Hematopoietic multipotent progenitor cell treated with erythropoietin and hydrocortisone succinate and interleukin-3 and kit ligand, for 8 days (in vitro differentiated cells): ENCODE measurements around the gene DHODH.
"Not testable (repeated sequence)": the region's sequence is repeated elsewhere in the genome, so short reads cannot be mapped to it uniquely, and the experiment has no call there.

Experiments used
- DNase-seq: peaks from one replicate; pipeline ENCODE4 v3.0.0-alpha.2; 2015

The DHODH gene

GRCh38 chr16:72057313-72057712 lies 48.8 kb downstream of the DHODH start:
- DNase-seq, result not testable (repeated sequence)

GRCh38 chr16:72059060-72059459 lies 50.5 kb downstream of the DHODH start:
- not testable (repeated sequence) for DNase-seq

GRCh38 chr16:72060405-72060804 lies 51.9 kb downstream of the DHODH start:
- no peak for DNase-seq

GRCh38 chr16:72061564-72061963 lies 53.0 kb downstream of the DHODH start:
- no peak for DNase-seq

- DNase-seq, result no peak
Observed at GRCh38 chr16:72064361-72064894, 55.9 kb downstream of the DHODH start.

- DNase-seq, result peak; percentile 73
Observed at GRCh38 chr16:72066747-72067146, 58.2 kb downstream of the DHODH start.

GRCh38 chr16:72068930-72069329 lies 60.4 kb downstream of the DHODH start:
- DNase-seq, result no peak

GRCh38 chr16:72072514-72073342 lies 64.2 kb downstream of the DHODH start:
- DNase-seq, result peak; percentile 27

- DNase-seq, result no peak
Observed at GRCh38 chr16:72073560-72074230, 65.2 kb downstream of the DHODH start.

GRCh38 chr16:72075067-72075466 lies 66.5 kb downstream of the DHODH start:
- not testable (repeated sequence) for DNase-seq
